Measurements from ENCODE around the gene NRGN. TPM values are rescaled to one million over a fixed set of nuclear protein-coding genes. Genes with fewer than 3 reads are reported as not detected.

The NRGN gene
- total and polyA plus RNA-seq, 2 of the 8 experiments (the other 6 are each of a cell fraction or from before 2014, with no cell fraction given), result 0.60 to 1.0 TPM

DNA sequence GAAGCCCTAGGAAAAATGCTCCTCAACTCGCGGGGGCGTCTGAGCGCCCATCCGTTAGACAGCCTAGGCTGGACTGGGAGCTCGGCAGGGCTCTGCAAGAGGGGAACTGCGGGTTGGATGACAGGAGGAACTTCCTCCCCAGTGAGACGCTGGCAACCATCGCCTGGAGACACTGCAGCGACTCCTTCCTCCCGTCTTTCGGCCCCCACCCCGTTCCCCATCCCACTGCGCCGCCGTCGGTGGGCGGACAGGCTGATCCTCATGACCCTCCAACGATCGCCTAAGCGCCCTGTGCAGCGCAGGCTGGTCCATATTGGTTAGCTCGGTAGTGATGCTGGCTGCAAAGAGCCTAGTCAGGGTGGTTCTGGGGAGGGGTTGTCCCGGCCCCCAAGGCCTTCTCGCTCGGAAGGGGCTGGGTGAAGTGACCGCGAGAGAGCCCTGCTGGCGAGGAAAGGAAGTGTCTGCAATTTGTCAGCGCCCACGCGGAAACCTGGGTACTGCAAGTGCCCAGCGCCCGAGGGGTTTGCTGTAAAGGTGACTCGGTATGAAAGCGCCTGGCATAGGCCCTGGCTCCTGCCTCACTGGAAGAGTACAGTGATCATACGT is 638 bp downstream of the NRGN start:
- Histone ChIP-seq H2BK120ac (replicated peaks; ENCODE audit: low read depth, low read length) (no peak overlapping the region), H3K18ac (ENCODE audit: extremely low read depth, low read length) (no peak overlapping the region), H3K4me2 (ENCODE audit: insufficient read depth in 1 of 2, low read depth in 2 of 2, low read length in 2 of 2) (peak overlapping the region; percentile 75 to 97), H2BK5ac (ENCODE audit: low read depth, low read length) (no peak overlapping the region), H3K79me1 (ENCODE audit: low read depth, low read length) (no peaks in the 10 kb centered on the region), H4K5ac (ENCODE audit: insufficient read length, low read depth, low read length) (no peak overlapping the region), H2BK15ac (ENCODE audit: low read length) (no peak overlapping the region), H3K56ac (replicated peaks; ENCODE audit: insufficient read length, low read depth, low read length) (no peak overlapping the region), H2AK5ac (ENCODE audit: low read depth, low read length) (no peak overlapping the region), H4K91ac (replicated peaks; ENCODE audit: insufficient read length, low read length) (no peak overlapping the region), H3K4me3 (ENCODE audit: extremely low read depth in 1 of 4, insufficient read depth in 2 of 4, low read depth in 3 of 4, low read length in 4 of 4) (peak overlapping the region; percentile 29 to 68 (median 46)), H3K9ac (replicated peaks in 1 of 4; ENCODE audit: extremely low read depth in 1 of 4, low read depth in 3 of 4, low read length in 3 of 4) (no peak overlapping the region), H2BK20ac (ENCODE audit: low read length) (no peak overlapping the region), H3K14ac (ENCODE audit: insufficient read length) (no peak overlapping the region), H2AFZ (ENCODE audit: low read length) (no peak overlapping the region), H3K23me2 (ENCODE audit: low read depth, low read length) (peaks cover 9% of the 10 kb centered on the region), H3K9me3 (ENCODE audit: insufficient read depth in 2 of 2, low read depth in 1 of 2, low read length in 1 of 2) (no peaks in the 10 kb centered on the region), H3K27ac (ENCODE audit: low read depth, low read length) (no peak overlapping the region), H2BK12ac (ENCODE audit: low read depth, low read length) (no peak overlapping the region), H3K27me3 (replicated peaks in 1 of 4; ENCODE audit: control insufficient read depth in 3 of 4, extremely low read depth in 1 of 4, insufficient read depth in 3 of 4, low read length in 3 of 4) (peaks cover 76 to 97% (median 89%) of the 10 kb centered on the region in 4 experiments), H3K4ac (replicated peaks; ENCODE audit: insufficient read length, low read depth, low read length) (no peak overlapping the region), H3K4me1 (replicated peaks in 1 of 4; ENCODE audit: control insufficient read depth in 3 of 4, insufficient read depth in 4 of 4, low read length in 3 of 4) (peaks cover 0 to 22% (median 8%) of the 10 kb centered on the region in 4 experiments; a peak in 6 of 7 replicates), H3K36me3 (ENCODE audit: control insufficient read depth in 2 of 4, insufficient read depth in 4 of 4, low read length in 3 of 4) (no peaks in the 10 kb centered on the region), H3K79me2 (ENCODE audit: control insufficient read depth in 1 of 2, insufficient read depth in 2 of 2, low read length in 2 of 2) (no peaks in the 10 kb centered on the region), H4K8ac (ENCODE audit: extremely low read depth, insufficient read depth, low read length) (no peak overlapping the region), H3K23ac (ENCODE audit: insufficient read length) (no peak overlapping the region), H4K20me1 (replicated peaks in 1 of 2; ENCODE audit: control insufficient read depth in 1 of 2, insufficient read depth in 2 of 2, low read length in 2 of 2) (peaks cover 10 to 20% of the 10 kb centered on the region in 2 experiments)
- 4% methylated on average over 35 of the region's 37 CpGs; no CpG with 5 or more reads in 1 of the 2 experiments for WGBS, 2 experiments (ENCODE audit: extremely low coverage in 1 of 2, insufficient coverage in 1 of 2, insufficient read length in 1 of 2, insufficient replicate concordance in 2 of 2, low coverage in 1 of 2, low lambda C conversion rate in 2 of 2, missing lambda C conversion rate in 1 of 2)
- no peak for FAIRE-seq
- DNase-seq (ENCODE audit: low read depth in 1 of 2, low spot score in 2 of 2), result no peak
- ChIA-PET POLR2A (ENCODE audit: partially characterized antibody) (interaction anchor here (0.9 to 1.3 kb wide), 4 partner anchors 10 to 67 kb away, joined by 3 to 6 read pairs (median 3); no protein-coding TSS in a partner anchor), CTCF (ENCODE audit: partially characterized antibody) (interaction anchor here (0.9 to 21.1 kb wide), 11 partner anchors 15 to 126 kb away, joined by 3 to 382 read pairs (median 4); partner anchors contain the start of genes ESAM, ROBO3 and VSIG2)
- TF ChIP-seq SUZ12 (IDR thresholded peaks at IDR 0.05; ENCODE audit: low read length) (peak; percentile 80), EGR1 (IDR thresholded peaks at IDR 0.05; ENCODE audit: borderline replicate concordance, low read depth, low read length) (no peak), EZH2 (IDR thresholded peaks at IDR 0.05; ENCODE audit: low read depth, low read length, severe bottlenecking) (peak; percentile 76), CBX8 (IDR thresholded peaks at IDR 0.05; ENCODE audit: borderline replicate concordance, low read depth, low read length) (no peak; the same call in 1 of the 2 replicates), KDM1A (IDR thresholded peaks at IDR 0.05; ENCODE audit: borderline replicate concordance, low read length) (peak; percentile 41; the same call in 1 of the 2 replicates), ZNF274 (IDR thresholded peaks at IDR 0.05; ENCODE audit: borderline replicate concordance, extremely low read depth, low read length) (no peak), BACH1 (IDR thresholded peaks at IDR 0.05; ENCODE audit: low read length) (peak; percentile 73), RNF2 (IDR thresholded peaks at IDR 0.05; ENCODE audit: borderline replicate concordance, low read depth, low read length, missing control alignments, poor library complexity, severe bottlenecking) (peak; percentile 94)
- TF ChIP-seq, protein P1, sequence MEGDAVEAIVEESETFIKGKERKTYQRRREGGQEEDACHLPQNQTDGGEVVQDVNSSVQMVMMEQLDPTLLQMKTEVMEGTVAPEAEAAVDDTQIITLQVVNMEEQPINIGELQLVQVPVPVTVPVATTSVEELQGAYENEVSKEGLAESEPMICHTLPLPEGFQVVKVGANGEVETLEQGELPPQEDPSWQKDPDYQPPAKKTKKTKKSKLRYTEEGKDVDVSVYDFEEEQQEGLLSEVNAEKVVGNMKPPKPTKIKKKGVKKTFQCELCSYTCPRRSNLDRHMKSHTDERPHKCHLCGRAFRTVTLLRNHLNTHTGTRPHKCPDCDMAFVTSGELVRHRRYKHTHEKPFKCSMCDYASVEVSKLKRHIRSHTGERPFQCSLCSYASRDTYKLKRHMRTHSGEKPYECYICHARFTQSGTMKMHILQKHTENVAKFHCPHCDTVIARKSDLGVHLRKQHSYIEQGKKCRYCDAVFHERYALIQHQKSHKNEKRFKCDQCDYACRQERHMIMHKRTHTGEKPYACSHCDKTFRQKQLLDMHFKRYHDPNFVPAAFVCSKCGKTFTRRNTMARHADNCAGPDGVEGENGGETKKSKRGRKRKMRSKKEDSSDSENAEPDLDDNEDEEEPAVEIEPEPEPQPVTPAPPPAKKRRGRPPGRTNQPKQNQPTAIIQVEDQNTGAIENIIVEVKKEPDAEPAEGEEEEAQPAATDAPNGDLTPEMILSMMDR (IDR thresholded peaks at IDR 0.05; ENCODE audit: control extremely low read depth in 1 of 3, insufficient read depth in 1 of 3, low read depth in 1 of 3, low read length in 3 of 3), result peak; percentile 14 to 27 (median 20); a peak in 3 of 4 replicates
